ENCODE data around the gene CTDP1.

GRCh38 chr18:79723628-79724027, 44.0 kb downstream of the CTDP1 start:
- TF ChIP-seq KLF1 (tag by site-specific recombination; IDR thresholded peaks at IDR 0.05) (no peak), CTCF (tag by site-specific recombination; IDR thresholded peaks at IDR 0.05) (no peak), ZNF112 (tag by site-specific recombination; IDR thresholded peaks at IDR 0.05) (no peak), ZNF707 (tag by site-specific recombination; IDR thresholded peaks at IDR 0.05) (no peak), ZBTB8A (tag by site-specific recombination; IDR thresholded peaks at IDR 0.05) (no peak)

Measured in HEK293 (cell line).